Activated CD8-positive, alpha-beta memory T cell treated with anti-CD3 and anti-CD28 coated beads for 4 hours (primary cell): ENCODE measurements around the gene SMC5.
"Not testable (repeated sequence)": the region's sequence is repeated elsewhere in the genome, so short reads cannot be mapped to it uniquely, and the experiment has no call there.

Source experiments
- DNase-seq, 2 donors: peaks; one replicate each; pipeline ENCODE4 v3.0.0-alpha.2; 2020; ENCODE audit warnings: low read depth in 2 of 2

Gene SMC5

GRCh38 chr9:70363760-70364159 is 105.0 kb downstream of the SMC5 start:
- DNase-seq, result no peak

DNA sequence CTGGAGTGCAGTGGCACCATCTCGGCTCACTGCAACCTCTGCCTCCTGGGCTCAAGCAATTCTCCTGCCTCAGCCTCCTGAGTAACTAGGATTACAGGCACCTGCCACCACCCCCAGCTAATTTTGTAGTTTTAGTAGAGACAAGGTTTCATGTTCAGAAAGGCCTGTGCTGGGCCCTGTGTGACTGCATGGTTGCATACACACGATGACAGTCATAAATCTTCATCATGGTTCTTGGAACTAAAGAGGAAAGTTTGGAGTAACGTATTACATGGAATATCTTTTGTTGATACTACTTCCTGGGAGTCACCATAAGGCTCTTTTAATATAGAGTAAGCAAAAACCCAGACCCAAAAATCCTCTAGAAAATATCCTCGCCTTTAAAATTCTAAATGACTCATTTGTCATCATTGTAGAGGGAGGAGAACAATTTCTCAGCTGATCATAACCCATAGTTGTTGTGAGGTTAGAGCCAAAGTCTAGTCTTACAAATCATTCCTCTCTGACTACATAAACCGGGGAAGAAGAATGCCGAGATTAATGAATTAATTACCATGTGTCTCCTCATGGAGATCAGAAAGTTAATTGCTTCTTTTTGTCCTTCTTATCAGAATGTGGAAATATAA is 108.6 kb downstream of the SMC5 start:
- no peak for DNase-seq

DNA sequence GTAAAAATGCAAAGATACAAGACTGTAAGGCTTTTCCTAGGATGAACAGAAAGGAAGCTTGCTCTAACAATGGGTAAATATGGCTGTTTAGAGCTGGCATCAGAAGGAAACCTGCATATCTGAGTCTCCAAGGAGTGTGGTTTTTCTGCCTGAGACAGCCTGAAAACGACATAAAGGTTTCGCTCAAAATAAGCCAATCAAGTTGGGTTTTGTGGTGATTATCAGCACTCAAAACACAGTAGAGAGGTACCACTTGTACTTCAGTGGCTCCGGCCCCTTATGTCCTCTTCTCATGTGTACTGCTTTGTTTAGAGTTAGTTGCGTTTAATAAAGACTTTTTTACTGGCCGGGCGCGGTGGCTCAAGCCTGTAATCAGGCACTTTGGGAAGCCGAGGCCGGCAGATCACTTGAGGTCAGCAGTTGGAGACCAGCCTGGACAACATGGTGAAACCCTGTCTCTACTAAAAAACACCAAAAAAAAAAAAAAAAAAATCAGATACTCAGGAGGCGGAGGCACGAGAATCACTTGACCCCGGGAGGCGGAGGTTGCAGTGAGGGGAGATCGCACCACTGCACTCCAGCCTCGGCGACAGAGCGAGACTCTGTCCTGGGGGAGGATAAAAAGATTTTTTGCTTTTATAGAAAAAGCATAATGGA is 116.3 kb downstream of the SMC5 start:
- no peak for DNase-seq

DNA sequence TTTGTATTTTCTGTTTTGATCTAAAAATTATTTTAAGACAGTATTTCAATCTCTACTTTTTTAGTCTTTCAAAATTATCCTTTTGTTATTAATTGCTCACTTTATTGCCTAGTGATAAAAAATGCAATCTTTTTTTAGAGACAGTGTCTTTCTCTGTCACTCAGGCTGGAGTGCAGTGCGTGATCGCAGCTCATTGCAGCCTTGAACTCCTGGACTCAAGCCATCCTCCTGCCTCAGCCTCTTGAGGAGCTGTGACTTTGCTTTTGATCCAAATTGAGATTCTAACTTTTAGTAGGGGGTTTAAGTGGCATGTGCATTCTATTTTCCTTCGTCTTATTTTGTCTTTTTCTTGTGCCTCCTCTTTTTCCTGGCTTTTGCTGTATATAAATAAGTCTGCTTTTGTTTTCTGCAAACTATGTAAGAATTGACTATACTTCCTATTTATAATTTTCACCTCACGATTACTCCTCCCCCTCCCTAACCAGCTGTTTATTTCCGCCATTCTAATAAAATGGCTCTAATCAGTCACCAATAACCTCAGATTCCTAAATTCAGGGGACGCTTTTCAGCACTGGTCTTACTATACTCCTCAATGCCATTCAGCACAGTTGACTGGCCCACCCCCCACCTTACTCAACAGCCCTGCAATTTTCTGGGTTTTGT is 123.4 kb downstream of the SMC5 start:
- no peak for DNase-seq

DNA sequence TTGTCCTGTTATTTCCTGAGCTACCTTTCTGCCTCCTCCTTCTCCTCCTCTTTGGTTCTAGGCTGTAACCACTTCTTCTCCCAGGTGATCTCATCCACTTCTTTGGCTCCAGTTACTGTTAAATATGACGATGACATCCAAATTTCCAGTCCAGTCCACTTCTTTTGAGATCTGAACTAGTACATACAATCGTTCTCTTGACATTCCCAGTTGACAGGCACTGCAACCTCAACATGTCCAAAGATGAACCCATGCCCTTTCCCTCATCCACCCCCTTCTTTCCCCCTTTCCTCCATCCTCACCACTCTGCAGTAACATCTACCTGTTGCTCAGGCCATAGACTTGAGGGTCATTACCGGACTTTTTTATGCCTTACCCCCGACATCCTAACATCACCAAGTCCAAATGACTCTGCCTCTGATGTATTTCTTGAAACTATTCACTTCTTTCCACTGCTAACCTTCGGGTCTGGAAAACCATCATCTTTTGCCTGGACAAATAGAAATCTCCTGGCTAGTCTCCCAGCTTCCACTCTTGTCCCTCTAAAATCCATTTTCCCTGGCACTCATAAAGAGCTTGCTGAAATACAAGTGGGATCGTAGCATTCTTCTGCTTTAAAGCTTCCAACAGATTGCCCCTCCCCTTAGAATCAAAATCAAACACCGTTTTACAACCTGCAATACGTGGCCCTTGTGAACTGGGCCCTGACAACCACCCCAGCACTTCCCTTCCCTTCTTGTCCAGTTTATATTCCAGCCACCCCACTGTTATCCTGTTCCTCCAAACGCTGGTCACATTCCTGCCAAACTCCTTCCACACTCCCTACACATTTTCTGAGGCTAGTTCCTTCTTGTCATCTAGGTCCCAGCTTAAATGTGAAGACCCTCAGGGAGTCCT is 124.2 kb downstream of the SMC5 start:
- DNase-seq, result no peak

DNA sequence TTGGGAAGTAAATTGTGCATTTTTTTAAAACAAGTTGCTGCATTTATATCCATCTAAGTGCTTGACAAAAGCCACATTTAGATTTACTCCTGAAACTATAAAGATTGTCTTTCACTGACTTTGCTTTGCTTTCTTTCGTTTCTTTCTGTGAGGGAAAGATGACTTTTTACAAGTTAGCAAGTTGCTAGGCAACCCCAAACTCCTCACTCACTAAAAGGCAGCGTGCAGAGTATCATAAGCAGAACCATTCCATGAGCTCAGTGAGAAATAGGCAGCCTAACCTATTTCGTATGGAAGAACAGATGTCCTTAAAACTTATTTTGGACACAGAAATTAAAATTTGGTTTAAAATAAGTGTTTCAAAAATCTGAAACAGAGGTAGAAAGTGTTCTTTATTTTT is 126.6 kb downstream of the SMC5 start:
- DNase-seq, result no peak

DNA sequence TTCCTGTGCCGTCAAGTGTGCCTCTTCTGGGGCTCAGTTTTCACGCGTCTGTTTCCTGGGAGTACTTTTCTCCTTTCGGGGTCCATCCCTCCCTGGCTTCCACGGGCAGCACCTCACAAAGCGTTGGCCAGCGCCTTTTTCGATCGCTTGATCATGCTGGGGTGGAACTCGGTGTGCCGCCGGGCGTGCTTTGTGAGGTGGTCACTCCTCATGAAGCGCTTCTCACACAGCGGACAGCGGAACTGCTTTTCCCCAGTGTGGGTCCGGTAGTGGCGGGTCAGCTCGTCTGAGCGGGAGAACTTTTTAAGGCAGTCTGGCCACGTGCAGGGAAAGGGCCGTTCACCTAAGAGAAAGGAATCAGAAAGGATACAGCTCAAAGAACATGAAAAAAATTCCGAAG is 128.9 kb downstream of the SMC5 start:
- DNase-seq, result no peak

DNA sequence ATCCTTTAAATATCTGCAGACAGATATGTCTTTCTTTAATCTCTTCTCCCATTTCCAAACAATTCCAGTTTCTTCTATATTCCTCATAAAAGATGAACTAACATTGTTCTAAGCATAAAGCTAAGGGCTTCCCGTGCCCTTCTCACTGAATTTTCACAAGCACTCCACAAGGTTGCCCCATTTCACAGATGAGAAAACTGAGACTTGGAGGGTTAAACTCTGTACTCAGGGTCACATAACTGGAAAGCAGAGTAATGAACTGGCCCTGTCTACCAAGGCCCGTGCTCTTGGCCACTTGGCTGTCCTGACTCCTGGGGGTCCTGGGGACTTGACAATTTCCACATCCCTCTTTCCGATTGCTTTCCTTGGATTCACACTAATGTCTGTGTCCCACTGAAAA is 130.4 kb downstream of the SMC5 start:
- DNase-seq, result no peak

- no peak for DNase-seq
Observed at GRCh38 chr9:70389621-70390266, 131.0 kb downstream of the SMC5 start.

DNA sequence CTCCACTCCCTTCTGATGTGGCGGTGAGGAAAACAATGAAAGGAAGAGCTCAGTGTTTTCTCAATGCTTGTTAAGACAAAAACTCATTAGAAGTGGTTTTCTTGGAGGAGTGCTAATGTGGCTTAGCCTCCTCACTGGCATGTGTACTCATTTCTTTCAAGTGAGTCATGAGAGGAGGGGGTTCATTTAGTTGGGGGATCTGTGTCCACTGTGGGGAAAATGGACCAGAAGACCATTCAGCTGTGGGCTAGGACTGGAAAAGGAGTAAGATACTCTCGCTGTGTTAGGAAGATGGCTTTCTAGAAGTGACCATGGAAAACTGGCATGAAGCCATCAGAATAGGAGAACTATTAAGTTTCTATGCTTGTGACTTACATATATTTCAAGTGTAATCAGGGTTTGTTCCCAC is 132.2 kb downstream of the SMC5 start:
- no peak for DNase-seq

DNA sequence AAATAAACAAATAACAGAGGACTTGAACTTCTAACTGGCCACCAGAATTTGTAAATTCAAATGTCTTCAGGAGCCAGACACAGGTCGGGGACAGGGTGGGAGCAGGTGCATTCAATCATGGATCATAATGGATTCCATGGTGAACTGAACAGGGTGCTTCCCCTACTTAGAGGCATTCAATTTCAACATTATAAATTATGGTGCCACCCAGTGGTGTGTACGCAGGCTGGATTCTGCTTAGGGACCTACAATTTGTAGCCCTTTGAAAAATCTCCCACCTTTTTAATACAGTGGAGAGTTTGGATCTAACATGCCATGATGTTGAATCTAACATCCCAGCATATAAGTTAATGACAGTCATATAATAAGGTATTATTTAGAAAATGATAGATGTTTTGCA is 133.4 kb downstream of the SMC5 start:
- DNase-seq, result no peak

DNA sequence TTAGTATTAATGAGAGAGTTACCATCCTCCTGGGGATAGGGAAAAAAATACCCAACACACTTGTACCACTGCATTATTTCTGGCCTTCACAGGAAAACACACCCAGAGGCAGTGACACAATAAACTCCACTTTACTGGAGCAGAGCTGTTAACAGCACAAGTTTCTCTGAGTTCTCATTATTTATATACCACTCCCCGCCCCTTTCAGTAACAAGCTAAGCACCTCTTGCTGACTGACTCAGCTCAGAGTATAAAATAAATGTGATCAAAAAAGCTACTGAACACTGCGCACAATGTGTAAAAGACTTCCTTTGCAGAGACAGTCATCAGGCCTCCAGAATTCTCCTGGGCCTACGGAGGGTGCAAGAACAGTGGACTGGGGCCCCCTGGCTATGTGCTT is 134.1 kb downstream of the SMC5 start:
- no peak for DNase-seq

DNA sequence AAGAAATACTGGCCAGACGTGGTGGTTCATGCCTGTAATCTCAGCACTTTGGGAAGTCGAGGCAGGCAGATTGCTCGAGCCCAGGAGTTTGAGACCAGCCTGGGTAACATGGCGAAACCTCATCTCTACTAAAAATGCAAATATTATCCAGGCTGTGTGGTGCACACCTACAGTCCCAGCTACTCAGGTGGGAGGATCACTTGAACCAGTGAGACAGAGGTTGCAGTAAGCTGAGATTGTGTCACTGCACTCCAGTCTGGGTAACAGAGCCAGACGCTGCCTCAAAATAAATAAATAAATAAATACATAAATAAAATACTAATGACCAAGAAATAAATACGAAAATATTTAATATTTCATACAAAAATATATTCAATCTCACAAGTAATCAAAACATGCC is 136.9 kb downstream of the SMC5 start:
- no peak for DNase-seq

DNA sequence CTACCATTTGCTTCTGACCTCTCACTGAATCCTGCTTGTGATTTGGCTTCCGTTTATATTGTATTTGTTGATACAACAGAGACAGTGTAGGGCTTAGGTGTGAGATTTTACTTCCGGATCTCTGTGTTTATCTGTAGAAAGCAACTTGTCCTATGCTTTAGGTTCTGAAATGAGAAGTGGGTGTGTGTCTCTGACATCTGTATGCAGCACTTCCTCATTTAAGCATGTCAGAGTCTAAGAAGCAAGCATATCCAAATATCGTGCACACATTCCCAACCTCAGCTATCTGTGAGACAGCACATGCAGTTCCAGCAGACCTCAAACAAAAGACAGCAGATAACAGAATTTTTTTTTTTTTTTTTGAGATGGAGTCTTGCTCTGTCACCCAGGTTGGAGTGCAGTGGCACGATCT is 139.4 kb downstream of the SMC5 start:
- DNase-seq, result no peak

GRCh38 chr9:70399141-70399540 is 140.4 kb downstream of the SMC5 start:
- no peak for DNase-seq

GRCh38 chr9:70400107-70400892 is 141.5 kb downstream of the SMC5 start:
- no peak for DNase-seq

- DNase-seq, result not testable (repeated sequence)
Observed at GRCh38 chr9:70401241-70401640, 142.5 kb downstream of the SMC5 start.

- DNase-seq, result no peak
Observed at GRCh38 chr9:70402213-70402612, 143.4 kb downstream of the SMC5 start.

DNA sequence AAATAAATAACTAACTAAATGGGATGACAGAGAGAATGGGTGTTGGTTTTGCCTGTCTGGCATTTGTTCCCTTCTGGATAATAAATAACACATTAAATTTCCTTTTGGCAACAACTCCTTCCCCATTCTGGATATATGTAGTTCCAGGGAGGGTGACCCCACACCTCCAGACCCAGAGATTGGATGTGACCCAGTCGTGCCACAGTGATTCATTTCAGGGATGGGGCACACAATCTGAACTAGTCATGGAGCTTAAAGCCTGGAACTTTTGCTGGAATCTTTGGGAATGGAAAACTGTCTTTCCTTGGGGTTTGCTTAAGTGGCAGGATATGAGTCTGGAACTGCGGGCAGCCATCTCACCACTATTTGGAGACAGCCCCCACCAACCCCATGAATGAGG is 144.4 kb downstream of the SMC5 start:
- no peak for DNase-seq

- DNase-seq, result no peak
Observed at GRCh38 chr9:70403618-70404025, 144.8 kb downstream of the SMC5 start.

GRCh38 chr9:70404261-70404660 is 145.5 kb downstream of the SMC5 start:
- DNase-seq, result no peak
